Erythroblast (primary cell): Measurements from ENCODE around the gene EPHB6.
A peak's percentile ranks its signal among the peaks of the same experiment; 100 is the strongest.

Experiments used
- DNase-seq, 2 experiments: peaks; one replicate each; lab custom pipeline; 2025; lab: John Stamatoyannopoulos, UW
- GATA1 ChIP-seq: IDR thresholded peaks from 2 replicates; pipeline ENCODE4 v1.6.1; 2011; ENCODE audit warnings: low read depth, mild to moderate bottlenecking, control low read depth, low read length, moderate library complexity
- POLR2A ChIP-seq: IDR thresholded peaks from 2 replicates; pipeline ENCODE4 v1.6.1; 2011; ENCODE audit warnings: mild to moderate bottlenecking, low read length

EPHB6 gene

GRCh38 chr7:142873281-142873784 is 18.5 kb downstream of the EPHB6 start:
- TF ChIP-seq POLR2A = no peak
- peak; percentile 59 to 73 for DNase-seq

- no peak for DNase-seq
- TF ChIP-seq POLR2A (no peak), GATA1 (no peak)
Measured at GRCh38 chr7:142873871-142874270, 19.0 kb downstream of the EPHB6 start.

GRCh38 chr7:142874409-142874808 is 19.5 kb downstream of the EPHB6 start:
- TF ChIP-seq GATA1 (no peak), POLR2A (no peak)
- no peak for DNase-seq

GRCh38 chr7:142874837-142875236 is 20.0 kb downstream of the EPHB6 start:
- no peak for DNase-seq
- no peak for TF ChIP-seq POLR2A
- no peak for TF ChIP-seq GATA1

GRCh38 chr7:142875456-142875855 is 20.6 kb downstream of the EPHB6 start:
- no peak for DNase-seq
- TF ChIP-seq GATA1 = no peak
- no peak for TF ChIP-seq POLR2A

GRCh38 chr7:142876236-142876960 is 21.5 kb downstream of the EPHB6 start:
- TF ChIP-seq GATA1 (no peak), POLR2A (no peak)
- no peak for DNase-seq

- no peak for DNase-seq
- TF ChIP-seq POLR2A = no peak
- no peak for TF ChIP-seq GATA1
Measured at GRCh38 chr7:142876991-142877910, 22.4 kb downstream of the EPHB6 start.

- TF ChIP-seq POLR2A = no peak
- TF ChIP-seq GATA1 = no peak
- no peak for DNase-seq
Measured at GRCh38 chr7:142878315-142878714, 23.4 kb downstream of the EPHB6 start.

- no peak for DNase-seq
- TF ChIP-seq POLR2A = no peak
- no peak for TF ChIP-seq GATA1
Measured at GRCh38 chr7:142879060-142879459, 24.2 kb downstream of the EPHB6 start.

- DNase-seq = peak; percentile 58 to 73
- TF ChIP-seq POLR2A (no peak), GATA1 (no peak)
Measured at GRCh38 chr7:142880876-142881505, 26.1 kb downstream of the EPHB6 start.

GRCh38 chr7:142881586-142882337 is 26.9 kb downstream of the EPHB6 start:
- DNase-seq = no peak
- TF ChIP-seq GATA1 (no peak), POLR2A (no peak)

GRCh38 chr7:142882338-142882678 is 27.4 kb downstream of the EPHB6 start:
- DNase-seq = no peak
- TF ChIP-seq POLR2A (no peak), GATA1 (no peak)

- TF ChIP-seq POLR2A (no peak), GATA1 (no peak)
Measured at GRCh38 chr7:142883145-142883544, 28.3 kb downstream of the EPHB6 start.

More at GRCh38 chr7:142883145-142883544, 28.3 kb downstream of the EPHB6 start:
- no peak for DNase-seq
